H1 (cell line): ENCODE measurements around the gene INPP4B.

Source experiments
- SIN3A ChIP-seq, 2 experiments: IDR thresholded peaks in 1 of 2; conservative IDR thresholded peaks in 1 of 2; 2 replicates each; pipeline ENCODE4 v1.6.1; 2011 to 2012; ENCODE audit warnings: low read length in 2 of 2, improper control_type of control experiment in 1 of 2, low read depth in 1 of 2, mild to moderate bottlenecking in 1 of 2
- SP1 ChIP-seq: IDR thresholded peaks from 2 replicates; pipeline ENCODE4 v1.6.1; 2011; ENCODE audit warnings: low read depth, low read length
- SRF ChIP-seq: IDR thresholded peaks from 2 replicates; pipeline ENCODE4 v1.6.1; 2011; ENCODE audit warnings: mild to moderate bottlenecking, low read depth, low read length, moderate library complexity
- TF ChIP-seq, protein P1 (sequence below), 3 experiments: IDR thresholded peaks; 1 replicate in 2 of 3; 2 replicates in 1 of 3; pipeline versions ENCODE4 v1.5.1 to v1.6.1; 2011; ENCODE audit warnings: low read length in 3 of 3, mild to moderate bottlenecking in 3 of 3, inconsistent platforms in 2 of 3, low read depth in 1 of 3, moderate library complexity in 1 of 3; ENCODE audit not compliant: insufficient read depth in 1 of 3; ENCODE audit errors: control extremely low read depth in 1 of 3
- TF ChIP-seq, protein P2 (sequence below): IDR thresholded peaks from 2 replicates; pipeline ENCODE4 v1.6.1; 2011; ENCODE audit warnings: low read length, improper control_type of control experiment

DNA sequence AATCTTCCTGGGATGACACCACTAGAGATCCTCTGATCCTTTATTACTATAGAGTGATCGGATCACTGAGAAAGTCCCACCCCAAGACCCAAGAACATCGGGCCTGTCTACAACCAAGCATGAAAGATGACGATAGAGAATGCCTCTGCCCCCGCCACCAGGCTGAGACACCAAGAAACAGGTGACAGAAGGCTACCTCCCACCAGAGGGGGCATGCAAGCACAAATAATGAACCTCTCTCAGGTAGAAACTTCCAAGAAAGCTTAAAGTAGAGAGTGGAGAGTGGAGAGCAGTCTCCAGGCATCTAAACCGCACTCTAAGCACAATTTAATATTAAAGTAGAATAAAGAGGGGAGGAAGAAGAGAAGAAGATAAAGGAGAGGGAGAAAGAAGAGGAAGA, 402.6 kb downstream of the INPP4B start:
- TF ChIP-seq, protein P1, sequence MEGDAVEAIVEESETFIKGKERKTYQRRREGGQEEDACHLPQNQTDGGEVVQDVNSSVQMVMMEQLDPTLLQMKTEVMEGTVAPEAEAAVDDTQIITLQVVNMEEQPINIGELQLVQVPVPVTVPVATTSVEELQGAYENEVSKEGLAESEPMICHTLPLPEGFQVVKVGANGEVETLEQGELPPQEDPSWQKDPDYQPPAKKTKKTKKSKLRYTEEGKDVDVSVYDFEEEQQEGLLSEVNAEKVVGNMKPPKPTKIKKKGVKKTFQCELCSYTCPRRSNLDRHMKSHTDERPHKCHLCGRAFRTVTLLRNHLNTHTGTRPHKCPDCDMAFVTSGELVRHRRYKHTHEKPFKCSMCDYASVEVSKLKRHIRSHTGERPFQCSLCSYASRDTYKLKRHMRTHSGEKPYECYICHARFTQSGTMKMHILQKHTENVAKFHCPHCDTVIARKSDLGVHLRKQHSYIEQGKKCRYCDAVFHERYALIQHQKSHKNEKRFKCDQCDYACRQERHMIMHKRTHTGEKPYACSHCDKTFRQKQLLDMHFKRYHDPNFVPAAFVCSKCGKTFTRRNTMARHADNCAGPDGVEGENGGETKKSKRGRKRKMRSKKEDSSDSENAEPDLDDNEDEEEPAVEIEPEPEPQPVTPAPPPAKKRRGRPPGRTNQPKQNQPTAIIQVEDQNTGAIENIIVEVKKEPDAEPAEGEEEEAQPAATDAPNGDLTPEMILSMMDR (IDR thresholded peaks at IDR 0.05; ENCODE audit: control extremely low read depth in 1 of 3, insufficient read depth in 1 of 3, low read depth in 1 of 3, low read length in 3 of 3) = peak; percentile 23 to 56 (median 30)
- TF ChIP-seq, protein P2, sequence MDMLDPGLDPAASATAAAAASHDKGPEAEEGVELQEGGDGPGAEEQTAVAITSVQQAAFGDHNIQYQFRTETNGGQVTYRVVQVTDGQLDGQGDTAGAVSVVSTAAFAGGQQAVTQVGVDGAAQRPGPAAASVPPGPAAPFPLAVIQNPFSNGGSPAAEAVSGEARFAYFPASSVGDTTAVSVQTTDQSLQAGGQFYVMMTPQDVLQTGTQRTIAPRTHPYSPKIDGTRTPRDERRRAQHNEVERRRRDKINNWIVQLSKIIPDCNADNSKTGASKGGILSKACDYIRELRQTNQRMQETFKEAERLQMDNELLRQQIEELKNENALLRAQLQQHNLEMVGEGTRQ = no peak
- TF ChIP-seq SIN3A (conservative IDR thresholded peaks at IDR 0.05 in 1 of 2, IDR thresholded peaks at IDR 0.05 in 1 of 2; ENCODE audit: low read depth in 1 of 2, low read length in 2 of 2) = no peak
- TF ChIP-seq SRF = no peak
- no peak for TF ChIP-seq SP1
